GM21723 (cell line): ENCODE measurements around the gene UTP14C.
"Not testable (repeated sequence)": the region's sequence is repeated elsewhere in the genome, so short reads cannot be mapped to it uniquely, and the experiment has no call there.

Experiments
- ATAC-seq: cut with Tn5 transposase; IDR thresholded peaks from one replicate; pipeline ENCODE4 v1.9.1; 2021; ENCODE audit warnings: mild to moderate bottlenecking, moderate library complexity; ENCODE audit not compliant: unreplicated experiment

The UTP14C gene

DNA sequence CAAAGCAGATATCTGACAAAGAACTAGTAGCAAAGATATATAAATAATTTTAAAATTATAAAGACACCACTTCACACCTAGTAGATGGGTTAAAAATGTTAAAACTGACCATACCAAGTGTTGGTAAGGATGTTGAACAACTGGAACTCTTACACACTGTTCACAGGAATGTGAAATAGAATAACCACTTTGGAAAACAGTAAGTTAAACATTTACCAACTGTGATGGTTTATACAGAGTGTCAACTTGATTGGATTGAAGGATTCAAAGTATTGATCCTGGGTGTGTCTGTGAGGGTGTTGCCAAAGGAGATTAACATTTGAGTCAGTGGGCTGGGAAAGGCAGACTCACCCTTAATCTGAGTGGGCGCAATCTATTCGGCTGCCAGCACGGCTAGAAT lies 19.2 kb downstream of the UTP14C start:
- no peak for ATAC-seq

GRCh38 chr13:52047463-52047862 lies 23.0 kb downstream of the UTP14C start:
- ATAC-seq = no peak

GRCh38 chr13:52048516-52048915 lies 24.0 kb downstream of the UTP14C start:
- no peak for ATAC-seq

DNA sequence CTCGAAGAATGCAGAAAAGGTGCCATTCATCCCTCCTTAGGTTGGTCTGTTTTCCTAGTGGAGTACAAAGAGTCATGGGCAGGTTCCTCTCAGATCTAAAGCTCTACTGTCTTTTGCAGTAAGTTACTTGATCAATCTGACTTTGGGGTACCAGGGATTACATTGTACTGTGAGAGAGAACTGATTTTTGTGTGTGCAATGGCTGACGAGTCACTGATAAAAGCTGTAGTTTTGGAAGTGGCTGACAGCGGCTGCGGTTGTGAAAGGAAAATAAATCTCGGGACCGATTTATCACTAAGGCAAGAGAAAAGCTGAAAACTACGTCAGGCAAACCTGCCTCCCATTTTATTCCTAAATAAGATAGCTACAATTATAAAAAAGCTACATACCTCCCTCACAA lies 26.9 kb downstream of the UTP14C start:
- no peak for ATAC-seq

GRCh38 chr13:52053460-52053859 lies 29.0 kb downstream of the UTP14C start:
- no peak for ATAC-seq

- ATAC-seq = not testable (repeated sequence)
Observed at GRCh38 chr13:52061064-52061463, 36.6 kb downstream of the UTP14C start.

DNA sequence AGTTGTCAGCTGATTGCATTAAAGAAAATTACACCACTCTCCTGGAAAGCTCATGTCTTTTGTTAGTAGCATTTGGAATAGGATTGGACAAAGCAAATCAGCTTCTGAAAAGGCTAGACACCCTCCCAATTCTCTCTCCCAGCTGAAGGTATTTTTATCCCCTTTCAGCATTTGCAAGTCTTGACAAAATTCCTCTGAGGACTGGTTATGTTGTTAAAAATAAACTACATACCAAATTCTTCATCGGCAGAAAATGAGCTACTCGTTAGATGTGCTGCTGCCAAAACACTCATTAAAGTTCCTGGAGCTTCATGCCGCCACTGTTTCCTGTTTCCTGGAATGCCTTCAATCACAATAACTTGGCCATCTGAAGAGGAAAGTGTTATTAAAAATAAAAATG lies 37.1 kb downstream of the UTP14C start:
- ATAC-seq = no peak

DNA sequence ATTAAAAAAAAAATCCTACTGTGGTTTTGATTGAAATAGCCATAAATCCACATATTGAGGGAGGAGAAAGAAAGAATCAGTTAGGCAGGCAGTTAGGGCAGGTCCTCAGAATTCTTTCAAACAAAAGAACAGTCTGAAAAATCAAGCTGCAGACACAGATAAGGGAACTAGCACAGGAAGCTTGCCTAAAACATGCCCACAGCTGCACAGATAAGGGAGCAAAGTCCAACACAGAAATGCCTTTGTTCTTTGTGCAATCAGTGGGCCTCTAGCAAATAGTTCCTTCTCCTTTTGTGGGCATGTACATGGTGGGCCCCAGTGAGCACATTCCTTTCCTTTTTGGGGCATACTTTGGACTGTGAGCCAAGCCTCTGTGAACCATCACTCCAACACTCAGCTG lies 42.7 kb downstream of the UTP14C start:
- no peak for ATAC-seq

- ATAC-seq = no peak
Observed at GRCh38 chr13:52070929-52071523, 46.5 kb downstream of the UTP14C start.
